Transverse colon (tissue), 4 donors: ENCODE measurements around the gene SLC22A3.

Source experiments
- CTCF ChIP-seq, 5 experiments: fragments of 200-600 bp in 3 of 5; fragments of 450-650 bp in 2 of 5; sonication (generic) in 3 of 5; IDR thresholded peaks; 1 replicate in 2 of 5; 2 replicates in 3 of 5; pipeline ENCODE4 v1.5.1; 2016 to 2017; ENCODE audit warnings: antibody characterized with exemption in 5 of 5, inconsistent platforms in 3 of 5, mild to moderate bottlenecking in 2 of 5, moderate library complexity in 1 of 5
- EP300 ChIP-seq: sonication (generic); formaldehyde crosslinking; IDR thresholded peaks from one replicate; pipeline ENCODE4 v1.6.1; 2017; ENCODE audit warnings: antibody characterized with exemption, low read depth
- POLR2A ChIP-seq: fragments of 450-650 bp; IDR thresholded peaks from one replicate; pipeline ENCODE4 v1.6.1; 2016; ENCODE audit warnings: antibody characterized with exemption, mild to moderate bottlenecking, moderate library complexity
- POLR2AphosphoS5 ChIP-seq, 3 donors: sonication (generic); formaldehyde crosslinking; IDR thresholded peaks; one replicate each; pipeline ENCODE4 v1.6.1; 2016; ENCODE audit warnings: antibody characterized with exemption in 3 of 3

- TF ChIP-seq CTCF (IDR thresholded peaks at IDR 0.05): no peak
- TF ChIP-seq POLR2AphosphoS5 (IDR thresholded peaks at IDR 0.05): no peak
- TF ChIP-seq EP300: no peak
- no peak for TF ChIP-seq POLR2A
Measured at GRCh38 chr6:160489091-160489490, 140.9 kb downstream of the SLC22A3 start.
